Type B pancreatic cell (in vitro differentiated cells): ENCODE measurements around the gene NAA10. TPM values are rescaled to one million over a fixed set of nuclear protein-coding genes. Genes with fewer than 3 reads are reported as not detected.

Experiments
- DNase-seq: peaks from one replicate; pipeline ENCODE4 v3.0.0; 2021; ENCODE audit warnings: mixed read lengths; ENCODE audit not compliant: unreplicated experiment; ENCODE audit errors: extremely low spot score
- H3K27ac Mint-ChIP-seq: 2 replicates; pipeline ENCODE4 v1.8.0; 2021; ENCODE audit warnings: mild to moderate bottlenecking, mixed read lengths
- H3K27me3 Mint-ChIP-seq: 2 replicates; pipeline ENCODE4 v1.8.0; 2021; ENCODE audit warnings: mixed read lengths
- H3K36me3 Mint-ChIP-seq: 2 replicates; pipeline ENCODE4 v1.8.0; 2021; ENCODE audit warnings: mixed read lengths
- H3K4me1 Mint-ChIP-seq: one replicate; pipeline ENCODE4 v1.8.0; 2021; ENCODE audit warnings: mixed read lengths; ENCODE audit not compliant: unreplicated experiment
- H3K4me3 Mint-ChIP-seq: 2 replicates; pipeline ENCODE4 v1.8.0; 2021; ENCODE audit warnings: mild to moderate bottlenecking, mixed read lengths
- H3K9me3 Mint-ChIP-seq: 2 replicates; pipeline ENCODE4 v1.8.0; 2021; ENCODE audit warnings: mixed read lengths
- total RNA-seq: library from RNA; stranded (reverse); gene quantifications from 2 replicates; pipeline ENCODE4 v1.2.1, GENCODE V29; 2021; ENCODE audit warnings: low replicate concordance
- TF ChIP-seq, protein P1 (sequence below): fragments of 200-600 bp; sonication (generic); conservative IDR thresholded peaks from 2 replicates; pipeline ENCODE4 v1.5.0; 2021; ENCODE audit warnings: antibody characterized with exemption, mild to moderate bottlenecking

NAA10 gene
- total RNA-seq, 1 donor from 2014 or later = 82.7 TPM

DNA sequence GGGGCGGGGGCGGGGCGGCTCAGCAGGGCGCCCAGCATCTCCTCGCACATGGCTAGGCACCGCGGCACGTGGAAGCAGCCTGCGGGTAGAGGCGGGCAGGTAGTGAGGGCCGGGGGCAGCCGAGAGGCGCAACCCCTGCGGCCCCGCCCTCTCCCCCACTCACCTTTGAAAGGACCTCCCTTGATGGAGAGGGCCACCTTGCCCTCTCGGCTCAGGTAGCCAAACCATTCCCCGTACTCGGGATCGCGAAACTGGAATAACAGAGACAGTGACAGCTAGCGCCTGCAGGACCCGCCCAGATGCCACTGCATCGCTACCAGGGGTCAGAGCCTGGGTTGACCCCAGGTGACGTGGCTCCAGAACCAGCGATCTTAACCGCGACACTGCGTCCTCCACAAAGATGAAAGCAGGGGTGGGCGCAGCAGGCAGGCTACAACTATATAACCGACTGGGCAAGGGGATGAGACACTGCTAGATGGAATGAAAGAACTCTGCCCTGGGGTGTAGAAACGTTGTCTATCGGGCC, 552 bp upstream of the NAA10 start:
- Mint-ChIP-seq H3K36me3 (peaks cover 4% of the 10 kb centered on the region), H3K27me3 (no peaks in the 10 kb centered on the region), H3K4me1 (no peaks in the 10 kb centered on the region), H3K9me3 (no peaks in the 10 kb centered on the region), H3K27ac (no peak overlapping the region), H3K4me3 (peak overlapping the region; percentile 80)
- DNase-seq = no peak
- TF ChIP-seq, protein P1, sequence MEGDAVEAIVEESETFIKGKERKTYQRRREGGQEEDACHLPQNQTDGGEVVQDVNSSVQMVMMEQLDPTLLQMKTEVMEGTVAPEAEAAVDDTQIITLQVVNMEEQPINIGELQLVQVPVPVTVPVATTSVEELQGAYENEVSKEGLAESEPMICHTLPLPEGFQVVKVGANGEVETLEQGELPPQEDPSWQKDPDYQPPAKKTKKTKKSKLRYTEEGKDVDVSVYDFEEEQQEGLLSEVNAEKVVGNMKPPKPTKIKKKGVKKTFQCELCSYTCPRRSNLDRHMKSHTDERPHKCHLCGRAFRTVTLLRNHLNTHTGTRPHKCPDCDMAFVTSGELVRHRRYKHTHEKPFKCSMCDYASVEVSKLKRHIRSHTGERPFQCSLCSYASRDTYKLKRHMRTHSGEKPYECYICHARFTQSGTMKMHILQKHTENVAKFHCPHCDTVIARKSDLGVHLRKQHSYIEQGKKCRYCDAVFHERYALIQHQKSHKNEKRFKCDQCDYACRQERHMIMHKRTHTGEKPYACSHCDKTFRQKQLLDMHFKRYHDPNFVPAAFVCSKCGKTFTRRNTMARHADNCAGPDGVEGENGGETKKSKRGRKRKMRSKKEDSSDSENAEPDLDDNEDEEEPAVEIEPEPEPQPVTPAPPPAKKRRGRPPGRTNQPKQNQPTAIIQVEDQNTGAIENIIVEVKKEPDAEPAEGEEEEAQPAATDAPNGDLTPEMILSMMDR = no peak

DNA sequence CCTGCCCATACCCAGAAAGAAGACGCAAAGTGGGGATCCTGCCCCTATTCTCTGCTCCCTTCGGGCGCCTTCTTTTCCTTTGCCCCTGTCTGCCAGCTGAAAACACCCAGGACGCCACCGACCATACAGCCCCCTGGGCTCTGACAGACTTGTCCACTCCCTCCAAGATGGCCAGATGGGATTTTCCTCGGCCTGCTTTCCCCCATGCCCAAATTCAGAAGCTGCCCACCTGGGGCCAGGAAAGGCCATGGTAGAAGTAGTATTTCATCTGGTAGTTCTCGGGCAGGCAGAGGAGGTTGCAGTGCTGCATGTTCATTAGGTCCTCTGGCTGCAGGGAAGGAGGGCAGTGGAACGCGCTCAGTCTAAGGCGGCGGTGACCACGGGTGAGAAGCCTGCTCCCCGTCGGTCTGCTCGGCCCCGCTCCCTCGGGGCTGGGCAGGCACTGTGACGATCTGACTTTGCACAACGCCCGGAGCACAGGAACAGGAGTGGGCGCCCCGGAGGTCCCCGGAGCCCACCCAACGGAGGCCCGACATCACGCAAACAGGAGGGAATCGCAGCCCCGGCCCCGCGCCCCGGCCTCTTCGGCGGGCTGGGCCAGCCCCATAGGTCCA, 582 bp downstream of the NAA10 start:
- Mint-ChIP-seq H3K4me1 (no peaks in the 10 kb centered on the region), H3K9me3 (no peaks in the 10 kb centered on the region), H3K4me3 (peak overlapping the region; percentile 90), H3K27me3 (no peaks in the 10 kb centered on the region), H3K36me3 (peaks cover 4% of the 10 kb centered on the region), H3K27ac (peak overlapping the region; percentile 55)
- no peak for DNase-seq
- TF ChIP-seq, protein P1 = no peak

DNA sequence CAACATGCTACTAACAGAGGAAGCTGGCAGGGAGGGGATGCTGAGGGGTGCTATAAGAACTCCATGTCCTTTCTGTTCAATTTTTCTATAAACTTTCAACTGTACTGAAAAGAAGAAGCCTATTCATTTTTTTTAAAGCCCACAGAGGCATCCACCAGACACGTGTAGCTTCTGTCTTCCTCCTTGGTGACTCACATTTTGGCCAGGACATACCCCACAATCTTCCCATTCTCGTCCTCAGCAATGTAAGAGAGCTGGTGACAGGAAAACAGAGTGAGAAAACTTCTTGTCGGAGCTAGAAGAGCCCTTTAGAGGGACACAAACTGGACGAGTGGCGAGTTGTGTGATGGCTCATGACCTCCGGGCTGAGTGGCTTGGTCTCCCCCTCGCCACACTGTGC, 1.1 kb downstream of the NAA10 start:
- no peaks in the 10 kb centered on the region for H3K27me3 Mint-ChIP-seq
- H3K36me3 Mint-ChIP-seq = peaks cover 4% of the 10 kb centered on the region
- DNase-seq = no peak
- TF ChIP-seq, protein P1 = no peak
- H3K9me3 Mint-ChIP-seq = no peaks in the 10 kb centered on the region
- peak overlapping the region; percentile 55 for H3K27ac Mint-ChIP-seq
- peak overlapping the region; percentile 90 for H3K4me3 Mint-ChIP-seq
- H3K4me1 Mint-ChIP-seq = peaks cover 4% of the 10 kb centered on the region

DNA sequence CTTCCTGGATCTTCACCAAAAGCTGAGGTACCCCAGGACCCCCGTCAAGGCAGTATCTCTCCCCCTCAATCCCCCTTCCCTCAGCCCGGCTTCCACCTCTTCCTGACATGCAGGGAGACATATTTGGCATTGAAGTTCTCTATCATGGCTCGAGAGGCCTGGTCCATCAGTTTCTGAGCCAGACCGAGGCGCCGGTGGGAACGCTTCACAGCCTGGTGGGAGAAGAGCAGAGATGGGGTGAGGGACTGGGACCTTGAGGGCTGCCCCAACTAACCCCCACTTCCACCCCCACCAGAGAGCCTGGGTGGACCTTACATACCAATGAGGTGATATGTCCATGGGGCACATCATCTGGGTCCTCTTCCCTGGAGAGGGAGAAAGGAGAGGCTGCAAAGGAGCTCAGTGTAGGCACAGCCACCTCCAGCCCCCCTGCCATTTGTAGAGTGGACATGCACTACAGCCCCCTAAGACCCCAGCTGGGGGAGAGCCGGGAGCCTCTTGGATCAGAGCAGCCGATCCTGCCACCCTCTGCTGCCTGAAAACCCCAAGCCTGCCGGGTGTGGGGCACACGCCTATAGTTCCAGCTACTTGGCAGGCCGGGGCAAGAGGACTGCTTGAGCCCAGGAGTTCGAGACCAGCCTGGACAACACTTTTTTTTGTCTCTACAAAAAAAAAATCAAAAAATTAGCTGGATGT, 2.5 kb downstream of the NAA10 start:
- no peaks in the 10 kb centered on the region for H3K9me3 Mint-ChIP-seq
- no peak for DNase-seq
- TF ChIP-seq, protein P1 = no peak
- no peaks in the 10 kb centered on the region for H3K27me3 Mint-ChIP-seq
- H3K4me3 Mint-ChIP-seq = peak overlapping the region; percentile 65
- no peak overlapping the region for H3K27ac Mint-ChIP-seq
- H3K36me3 Mint-ChIP-seq = peaks cover 4% of the 10 kb centered on the region
- H3K4me1 Mint-ChIP-seq = peaks cover 7% of the 10 kb centered on the region

DNA sequence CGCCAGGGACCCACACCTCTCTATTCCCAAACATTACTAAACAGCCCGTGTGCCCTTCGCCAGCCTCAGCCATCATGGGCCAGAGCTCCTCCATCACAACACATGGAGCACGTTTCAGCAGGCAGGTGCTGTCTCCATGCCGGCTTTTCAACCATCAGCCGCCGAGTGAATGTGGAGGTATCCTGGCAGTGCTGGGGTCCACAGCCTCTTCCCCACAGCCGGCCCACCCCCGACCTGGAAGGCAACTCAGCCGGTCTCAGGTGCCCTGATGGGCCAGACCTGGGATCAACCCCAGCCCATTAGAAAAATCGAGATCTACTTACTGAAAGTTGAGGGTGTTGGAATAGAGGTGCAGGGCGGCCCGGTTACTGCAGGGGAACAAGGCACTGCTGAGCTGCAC, 3.1 kb downstream of the NAA10 start:
- peaks cover 7% of the 10 kb centered on the region for H3K4me1 Mint-ChIP-seq
- TF ChIP-seq, protein P1 = no peak
- no peak overlapping the region for H3K4me3 Mint-ChIP-seq
- no peaks in the 10 kb centered on the region for H3K27me3 Mint-ChIP-seq
- DNase-seq = no peak
- H3K36me3 Mint-ChIP-seq = peaks cover 4% of the 10 kb centered on the region
- no peak overlapping the region for H3K27ac Mint-ChIP-seq
- no peaks in the 10 kb centered on the region for H3K9me3 Mint-ChIP-seq
